GM23338 (cell line): ENCODE results near the gene MYCBP2. TPM values are rescaled to one million over a fixed set of nuclear protein-coding genes. Genes with fewer than 3 reads are reported as not detected.

Experiments
- ATAC-seq: fragments of 200-7000 bp; cut with Tn5 transposase; 3 replicates; pipeline ENCODE4 v1.9.1; 2020
- DNase-seq: peaks from one replicate; pipeline ENCODE4 v3.0.0-alpha.2; 2015; ENCODE audit warnings: low spot score
- H2AFZ ChIP-seq: fragments of 200-600 bp; sonication (generic); 2 replicates; pipeline ENCODE4 v1.8.0; 2016; ENCODE audit warnings: antibody characterized with exemption, mild to moderate bottlenecking, moderate library complexity
- H3F3A ChIP-seq: fragments of 200-600 bp; sonication (generic); replicated peaks from 2 replicates; pipeline ENCODE4 v1.8.0; 2017; ENCODE audit warnings: antibody characterized with exemption, mixed run types, low read depth
- H3K27ac ChIP-seq: fragments of 200-600 bp; sonication (generic); 2 replicates; pipeline ENCODE4 v1.6.1; 2016; ENCODE audit warnings: low read depth
- H3K27me3 ChIP-seq: fragments of 200-600 bp; sonication (generic); 2 replicates; pipeline ENCODE4 v1.8.0; 2016; ENCODE audit warnings: mild to moderate bottlenecking, mixed run types, moderate library complexity; ENCODE audit not compliant: insufficient read depth
- H3K36me3 ChIP-seq: fragments of 200-600 bp; sonication (generic); 2 replicates; pipeline ENCODE4 v1.8.0; 2016; ENCODE audit warnings: mild to moderate bottlenecking; ENCODE audit not compliant: insufficient read depth
- H3K4me1 ChIP-seq: fragments of 200-600 bp; sonication (generic); 2 replicates; pipeline ENCODE4 v1.8.0; 2016; ENCODE audit warnings: mild to moderate bottlenecking, moderate library complexity; ENCODE audit not compliant: insufficient read depth
- H3K4me2 ChIP-seq: fragments of 200-600 bp; sonication (generic); 2 replicates; pipeline ENCODE4 v1.7.1; 2017; ENCODE audit warnings: mixed run types
- H3K4me3 ChIP-seq: fragments of 200-600 bp; sonication (generic); 2 replicates; pipeline ENCODE4 v1.6.1; 2016; ENCODE audit warnings: mixed run types
- H3K79me2 ChIP-seq: fragments of 200-600 bp; sonication (generic); replicated peaks from 2 replicates; pipeline ENCODE4 v1.8.0; 2017; ENCODE audit warnings: mild to moderate bottlenecking; ENCODE audit not compliant: insufficient read depth
- H3K9me2 ChIP-seq: fragments of 200-600 bp; sonication (generic); 2 replicates; pipeline ENCODE4 v1.8.0; 2017; ENCODE audit not compliant: insufficient read depth
- H4K20me1 ChIP-seq: fragments of 200-600 bp; sonication (generic); replicated peaks from 2 replicates; pipeline ENCODE4 v1.8.0; 2017; ENCODE audit warnings: mild to moderate bottlenecking; ENCODE audit not compliant: insufficient read depth
- H3K27ac Mint-ChIP-seq: 2 replicates; pipeline ENCODE4 v1.8.0; 2020; ENCODE audit warnings: inconsistent platforms, mild to moderate bottlenecking, moderate library complexity, mixed read lengths
- H3K27me3 Mint-ChIP-seq: 3 replicates; pipeline ENCODE4 v1.8.0; 2022; ENCODE audit warnings: low read depth, mild to moderate bottlenecking, moderate library complexity, mixed read lengths, inconsistent platforms; ENCODE audit not compliant: insufficient read depth, poor library complexity
- H3K36me3 Mint-ChIP-seq: 3 replicates; pipeline ENCODE4 v1.8.0; 2021; ENCODE audit warnings: low read depth, mild to moderate bottlenecking, inconsistent platforms, moderate library complexity, mixed read lengths
- H3K4me1 Mint-ChIP-seq: 3 replicates; pipeline ENCODE4 v1.8.0; 2020; ENCODE audit warnings: mild to moderate bottlenecking, inconsistent platforms, mixed read lengths
- H3K4me3 Mint-ChIP-seq: 3 replicates; pipeline ENCODE4 v1.8.0; 2021; ENCODE audit warnings: moderate library complexity, mild to moderate bottlenecking, inconsistent platforms, mixed read lengths
- H3K9me3 Mint-ChIP-seq: 3 replicates; pipeline ENCODE4 v1.8.0; 2020; ENCODE audit warnings: moderate library complexity, mild to moderate bottlenecking, inconsistent platforms, mixed read lengths
- CREB1 ChIP-seq: fragments of 250-450 bp; sonication (Bioruptor Pico); IDR thresholded peaks from 2 replicates; pipeline ENCODE4 v1.5.0; 2020; ENCODE audit warnings: low read depth, mild to moderate bottlenecking, moderate library complexity
- EZH2 ChIP-seq: fragments of 200-600 bp; sonication (generic); IDR thresholded peaks from one replicate; pipeline ENCODE4 v1.8.0; 2017; ENCODE audit warnings: antibody characterized with exemption, mild to moderate bottlenecking, low read depth; ENCODE audit not compliant: unreplicated experiment
- JUNB ChIP-seq: IDR thresholded peaks from one replicate; pipeline ENCODE4 v1.6.1; 2016; ENCODE audit warnings: antibody characterized with exemption; ENCODE audit not compliant: unreplicated experiment
- NANOG ChIP-seq: IDR thresholded peaks from 2 replicates; pipeline ENCODE4 v1.6.1; 2016; ENCODE audit warnings: antibody characterized with exemption, borderline replicate concordance
- POLR2AphosphoS5 ChIP-seq: IDR thresholded peaks from 2 replicates; pipeline ENCODE4 v1.6.1; 2016; ENCODE audit warnings: antibody characterized with exemption, low read depth
- STAT1 ChIP-seq: IDR thresholded peaks from one replicate; pipeline ENCODE4 v1.6.1; 2016; ENCODE audit warnings: antibody characterized with exemption; ENCODE audit not compliant: unreplicated experiment
- ZNF331 ChIP-seq: fragments of 250-450 bp; sonication (Bioruptor Pico); IDR thresholded peaks from 2 replicates; pipeline ENCODE4 v1.5.0; 2020; ENCODE audit warnings: low read depth, mild to moderate bottlenecking, moderate library complexity
- ZNF462 ChIP-seq: fragments of 250-450 bp; sonication (Bioruptor Pico); IDR thresholded peaks from 2 replicates; pipeline ENCODE4 v1.5.0; 2020; ENCODE audit warnings: mild to moderate bottlenecking, moderate library complexity
- polyA plus RNA-seq: library from polyadenylated mRNA; unstranded; fragments of >200 nt; fragmentation: Nextera tagmentation; extraction: Ambion mirVana; gene quantifications from 2 replicates; pipeline ENCODE4 v1.2.1, GENCODE V29; 2016
- total RNA-seq: library from RNA; depleted of rRNA; stranded (reverse); fragments of >200 nt; shearing (Covaris generic); gene quantifications from 2 replicates; pipeline ENCODE4 v1.2.3, GENCODE V29; 2014

The MYCBP2 gene
- total and polyA plus RNA-seq, 2 experiments from 2014 or later: 54.6 to 77.2 TPM

DNA sequence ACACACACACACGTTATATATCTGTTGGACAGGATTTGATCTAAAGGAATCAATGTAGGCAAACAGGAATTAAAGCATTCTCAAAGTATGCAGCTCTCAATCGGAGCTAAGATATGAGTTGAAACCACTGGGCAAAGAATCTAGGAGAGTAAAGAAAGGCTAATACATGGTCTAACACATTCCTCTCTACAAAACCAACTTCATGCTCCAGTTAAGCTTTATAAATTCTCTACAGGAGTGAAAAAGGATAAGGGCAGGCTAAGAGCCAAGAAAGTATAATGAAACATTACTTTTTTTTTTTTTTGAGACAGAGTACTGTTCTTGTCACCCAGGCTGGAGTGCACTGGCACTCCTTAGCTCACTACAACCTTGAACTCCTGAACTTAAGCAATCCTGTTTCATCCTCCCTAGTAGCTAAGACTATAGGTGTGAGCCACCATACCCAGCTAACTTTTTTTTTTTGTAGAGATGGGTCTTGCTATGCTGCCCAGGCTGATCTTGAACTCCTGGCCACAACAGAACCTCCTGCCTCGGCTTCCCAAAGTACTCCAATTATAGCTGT is 310.6 kb downstream of the MYCBP2 start:
- peaks cover 7% of the 10 kb centered on the region for H4K20me1 ChIP-seq

More for the DNA sequence above, 310.6 kb downstream of the MYCBP2 start:
- Histone ChIP-seq H3K4me2 (no peak overlapping the region), H3K36me3 (peaks cover 30% of the 10 kb centered on the region), H3F3A (no peaks in the 10 kb centered on the region), H3K27ac (no peak overlapping the region), H3K27me3 (no peaks in the 10 kb centered on the region), H3K9me2 (no peaks in the 10 kb centered on the region), H3K4me1 (no peaks in the 10 kb centered on the region), H2AFZ (no peak overlapping the region), H3K4me3 (no peak overlapping the region), H3K79me2 (peaks cover 61% of the 10 kb centered on the region)
- H3K4me1 Mint-ChIP-seq: no peaks in the 10 kb centered on the region
- DNase-seq (no peak), ATAC-seq (no peak)
- peaks cover 43% of the 10 kb centered on the region for H3K36me3 Mint-ChIP-seq
- H3K4me3 Mint-ChIP-seq: no peak overlapping the region
- no peak overlapping the region for H3K27ac Mint-ChIP-seq
- H3K9me3 Mint-ChIP-seq: no peaks in the 10 kb centered on the region
- no peaks in the 10 kb centered on the region for H3K27me3 Mint-ChIP-seq
- TF ChIP-seq NANOG (no peak), ZNF462 (no peak), JUNB (no peak), CREB1 (CRISPR knock-in tag) (no peak), STAT1 (no peak), EZH2 (no peak), POLR2AphosphoS5 (no peak), ZNF331 (CRISPR knock-in tag) (no peak)
